EL (cell line): ENCODE results near the gene MCCC1.
"Not testable (repeated sequence)": the region's sequence is repeated elsewhere in the genome, so short reads cannot be mapped to it uniquely, and the experiment has no call there.

Experiments
- DNase-seq: peaks from one replicate; pipeline ENCODE4 v3.0.0-alpha.2; 2016

Gene MCCC1

GRCh38 chr3:183044547-183045229 is 54.6 kb downstream of the MCCC1 start:
- no peak for DNase-seq

GRCh38 chr3:183038757-183039156 is 60.5 kb downstream of the MCCC1 start:
- DNase-seq, result no peak

- no peak for DNase-seq
Measured at GRCh38 chr3:183038221-183038620, 61.1 kb downstream of the MCCC1 start.

- DNase-seq, result peak; percentile 73
Measured at GRCh38 chr3:183033746-183034145, 65.5 kb downstream of the MCCC1 start.

GRCh38 chr3:183032880-183033555 is 66.3 kb downstream of the MCCC1 start:
- no peak for DNase-seq

- DNase-seq, result no peak
Measured at GRCh38 chr3:183031826-183032225, 67.5 kb downstream of the MCCC1 start.

GRCh38 chr3:183028416-183028815 is 70.9 kb downstream of the MCCC1 start:
- DNase-seq, result peak; percentile 39

- no peak for DNase-seq
Measured at GRCh38 chr3:183027276-183027675, 72.0 kb downstream of the MCCC1 start.

- DNase-seq, result no peak
Measured at GRCh38 chr3:183022936-183023516, 76.3 kb downstream of the MCCC1 start.

GRCh38 chr3:183018421-183019192 is 80.7 kb downstream of the MCCC1 start:
- no peak for DNase-seq

GRCh38 chr3:183015185-183015584 is 84.1 kb downstream of the MCCC1 start:
- no peak for DNase-seq

- no peak for DNase-seq
Measured at GRCh38 chr3:183013856-183014255, 85.4 kb downstream of the MCCC1 start.

GRCh38 chr3:183013074-183013473 is 86.2 kb downstream of the MCCC1 start:
- no peak for DNase-seq

GRCh38 chr3:183008800-183009199 is 90.5 kb downstream of the MCCC1 start:
- no peak for DNase-seq

GRCh38 chr3:183008303-183008702 is 91.0 kb downstream of the MCCC1 start:
- DNase-seq, result no peak

- DNase-seq, result no peak
Measured at GRCh38 chr3:183006396-183007002, 92.8 kb downstream of the MCCC1 start.

- DNase-seq, result no peak
Measured at GRCh38 chr3:182999767-183000166, 99.5 kb downstream of the MCCC1 start.

- DNase-seq, result not testable (repeated sequence)
Measured at GRCh38 chr3:182993486-182994201, 105.7 kb downstream of the MCCC1 start.

- DNase-seq, result no peak
Measured at GRCh38 chr3:182989566-182989965, 109.7 kb downstream of the MCCC1 start.

GRCh38 chr3:182986021-182986420 is 113.3 kb downstream of the MCCC1 start:
- DNase-seq, result no peak

- DNase-seq, result no peak
Measured at GRCh38 chr3:182983876-182984275, 115.4 kb downstream of the MCCC1 start.

- no peak for DNase-seq
Measured at GRCh38 chr3:182981038-182981380, 118.3 kb downstream of the MCCC1 start.
